Spleen (tissue), 11 donors: ENCODE results near the gene ATP8A2. TPM values are rescaled to one million over a fixed set of nuclear protein-coding genes. Genes with fewer than 3 reads are reported as not detected.

ENCODE experiments used
- DNase-seq: peaks from one replicate; pipeline ENCODE4 v3.0.0-alpha.2; 2020
- H3K27ac ChIP-seq, 8 donors: fragments of 200-600 bp; sonication (generic) in 7 of 8; 1 replicate in 4 of 8; 2 replicates in 4 of 8; pipeline versions ENCODE4 v1.5.0 to v1.8.0; 2016 to 2021; ENCODE audit warnings: inconsistent platforms in 4 of 8, mild to moderate bottlenecking in 4 of 8, moderate library complexity in 1 of 8
- H3K27me3 ChIP-seq, 7 donors: fragments of 200-600 bp; sonication (generic) in 6 of 7; replicated peaks in 1 of 7; 1 replicate in 4 of 7; 2 replicates in 3 of 7; pipeline versions ENCODE4 v1.5.0 to v1.8.0; 2016 to 2021; ENCODE audit warnings: inconsistent platforms in 3 of 7, mild to moderate bottlenecking in 1 of 7
- H3K36me3 ChIP-seq, 6 donors: fragments of 200-600 bp; sonication (generic) in 5 of 6; 1 replicate in 4 of 6; 2 replicates in 2 of 6; pipeline versions ENCODE4 v1.5.0 to v1.8.0; 2016 to 2021; ENCODE audit warnings: inconsistent platforms in 2 of 6
- H3K4me1 ChIP-seq, 6 donors: fragments of 200-600 bp; sonication (generic) in 5 of 6; 1 replicate in 3 of 6; 2 replicates in 3 of 6; pipeline versions ENCODE4 v1.5.0 to v1.8.0; 2016 to 2021; ENCODE audit warnings: inconsistent platforms in 3 of 6
- H3K4me3 ChIP-seq, 8 donors: fragments of 200-600 bp; sonication (generic) in 7 of 8; 1 replicate in 4 of 8; 2 replicates in 4 of 8; pipeline versions ENCODE4 v1.5.0 to v1.8.0; 2016 to 2021; ENCODE audit warnings: inconsistent platforms in 4 of 8, mild to moderate bottlenecking in 4 of 8, moderate library complexity in 2 of 8
- H3K9me3 ChIP-seq, 8 donors: fragments of 200-600 bp; sonication (generic) in 7 of 8; 1 replicate in 4 of 8; 2 replicates in 4 of 8; pipeline versions ENCODE4 v1.5.0 to v1.8.0; 2016 to 2021; ENCODE audit warnings: inconsistent platforms in 4 of 8
- CTCF ChIP-seq, 11 experiments: fragments of 200-600 bp in 7 of 11; fragments of 450-650 bp in 4 of 11; sonication (generic) in 4 of 11; IDR thresholded peaks in 8 of 11; conservative IDR thresholded peaks in 3 of 11; 1 replicate in 7 of 11; 2 replicates in 4 of 11; pipeline versions ENCODE4 v1.4.0 to v1.8.0; 2016 to 2021; ENCODE audit warnings: antibody characterized with exemption in 11 of 11, inconsistent platforms in 4 of 11, mild to moderate bottlenecking in 1 of 11
- POLR2A ChIP-seq, 3 donors: fragments of 450-650 bp; IDR thresholded peaks; one replicate each; pipeline ENCODE4 v1.5.1; 2017; ENCODE audit warnings: antibody characterized with exemption in 3 of 3, mild to moderate bottlenecking in 1 of 3
- POLR2AphosphoS5 ChIP-seq, 3 donors: sonication (generic); formaldehyde crosslinking; IDR thresholded peaks; one replicate each; pipeline ENCODE4 v1.5.1; 2017; ENCODE audit warnings: antibody characterized with exemption in 3 of 3
- WGBS, 5 donors: extraction: QIAGEN DNeasy Blood & Tissue Kit in 3 of 5; methylation state at CpG; one replicate each; pipeline versions ENCODE4 v1.1.5 to v1.1.7; 2013 to 2018; 5-methylcytosine and 5-hydroxymethylcytosine counted together
- intact Hi-C: fragments of 100-400 bp; cut with DNase I; formaldehyde crosslinking; loops from one replicate; pipeline ENCODE4 v1.15.0; 2023; ENCODE audit warnings: low total_unique reads
- polyA plus RNA-seq, 3 donors: library from polyadenylated mRNA; stranded (reverse); fragments of 200-250 nt; gene quantifications; one replicate each; pipeline ENCODE4 v1.2.1, GENCODE V29; 2013
- total RNA-seq, 7 donors: library from RNA; depleted of rRNA in 3 of 7; stranded (reverse); fragments of >200 nt in 3 of 7; fragmentation: NEBNext Ultra II Directional in 4 of 7; extraction: Animal tissue kit (Norgen Biotek cat#: 25700) in 4 of 7; gene quantifications; one replicate each; pipeline versions ENCODE4 v1.1.0 to v1.2.1, GENCODE V29; 2016 to 2021
- donor health status: healthy with polysubstance abuse.
- donor health status: DM: no; HTN: no; CAD: no; lungs with moderate emphysema.
- donor health status: DM: no; HTN: no; CAD: no.
- donor health status: Bipolar disorder and iron deficiency.
- donor health status: healthy.
- donor health status: DM: no; HTN: no; CAD: no.
- donor health status: DM: yes; HTN: yes; CAD: no.

The ATP8A2 gene
- total and polyA plus RNA-seq, 10 donors: 0.09 to 0.46 (median 0.25) TPM

GRCh38 chr13:25493931-25494640 is 122.3 kb downstream of the ATP8A2 start:
- WGBS, 5 donors: 67 to 75% (median 69%) methylated on average over 10 of the region's 10 CpGs
- Histone ChIP-seq H3K36me3 (no peaks in the 10 kb centered on the region), H3K4me3 (no peak overlapping the region), H3K27me3 (peaks cover 0 to 47% (median 0%) of the 10 kb centered on the region in 7 donors), H3K9me3 (peaks cover 0 to 10% (median 0%) of the 10 kb centered on the region in 8 donors), H3K4me1 (no peaks in the 10 kb centered on the region), H3K27ac (no peak overlapping the region)
- intact Hi-C loops: no loop called here
- TF ChIP-seq CTCF (IDR thresholded peaks at IDR 0.05 in 8 of 11, conservative IDR thresholded peaks at IDR 0.05 in 3 of 11) (no peak), POLR2A (IDR thresholded peaks at IDR 0.05) (no peak), POLR2AphosphoS5 (IDR thresholded peaks at IDR 0.05) (no peak)
- DNase-seq: no peak

GRCh38 chr13:25494698-25495411 is 123.1 kb downstream of the ATP8A2 start:
- no peaks in the 10 kb centered on the region for H3K36me3 ChIP-seq
- intact Hi-C loops: no loop called here
- DNase-seq: no peak
- H3K4me1 ChIP-seq: no peaks in the 10 kb centered on the region
- H3K9me3 ChIP-seq: peaks cover 0 to 10% (median 0%) of the 10 kb centered on the region in 8 donors
- H3K27ac ChIP-seq: no peak overlapping the region
- 54 to 65% (median 56%) methylated on average over 9 of the region's 9 CpGs for WGBS, 5 donors
- TF ChIP-seq POLR2AphosphoS5 (IDR thresholded peaks at IDR 0.05) (no peak), POLR2A (IDR thresholded peaks at IDR 0.05) (no peak), CTCF (IDR thresholded peaks at IDR 0.05 in 8 of 11, conservative IDR thresholded peaks at IDR 0.05 in 3 of 11) (no peak)
- peaks cover 0 to 40% (median 0%) of the 10 kb centered on the region in 7 donors for H3K27me3 ChIP-seq
- no peak overlapping the region for H3K4me3 ChIP-seq

- Histone ChIP-seq H3K4me1 (no peaks in the 10 kb centered on the region), H3K9me3 (no peaks in the 10 kb centered on the region), H3K27me3 (peaks cover 0 to 7% (median 0%) of the 10 kb centered on the region in 7 donors), H3K36me3 (no peaks in the 10 kb centered on the region), H3K4me3 (no peak overlapping the region), H3K27ac (no peak overlapping the region)
- no peak for DNase-seq
- 51 to 71% (median 66%) methylated on average over 3 of the region's 3 CpGs for WGBS, 5 donors
- TF ChIP-seq POLR2A (IDR thresholded peaks at IDR 0.05) (no peak), CTCF (IDR thresholded peaks at IDR 0.05 in 8 of 11, conservative IDR thresholded peaks at IDR 0.05 in 3 of 11) (no peak), POLR2AphosphoS5 (IDR thresholded peaks at IDR 0.05) (no peak)
- intact Hi-C loops: no loop called here
Observed at GRCh38 chr13:25501231-25501630, 129.5 kb downstream of the ATP8A2 start.

- TF ChIP-seq POLR2AphosphoS5 (IDR thresholded peaks at IDR 0.05) (no peak), CTCF (IDR thresholded peaks at IDR 0.05 in 8 of 11, conservative IDR thresholded peaks at IDR 0.05 in 3 of 11) (no peak), POLR2A (IDR thresholded peaks at IDR 0.05) (no peak)
- no peaks in the 10 kb centered on the region for H3K4me1 ChIP-seq
- intact Hi-C loops: no loop called here
- peaks cover 0 to 7% (median 0%) of the 10 kb centered on the region in 7 donors for H3K27me3 ChIP-seq
- H3K36me3 ChIP-seq: no peaks in the 10 kb centered on the region
- no peak overlapping the region for H3K27ac ChIP-seq
- no peak overlapping the region for H3K4me3 ChIP-seq
- WGBS, 5 donors: 64 to 74% (median 73%) methylated on average over 3 of the region's 3 CpGs
- DNase-seq: no peak
- no peaks in the 10 kb centered on the region for H3K9me3 ChIP-seq
Observed at GRCh38 chr13:25502031-25502430, 130.3 kb downstream of the ATP8A2 start.
